ENCODE results near the gene SORBS2.
"Not testable (repeated sequence)": the region's sequence is repeated elsewhere in the genome, so short reads cannot be mapped to it uniquely, and the experiment has no call there.

Gene SORBS2

GRCh38 chr4:185576962-185577950 is 234.7 kb downstream of the SORBS2 start:
- DNase-seq: no peak

GRCh38 chr4:185576314-185576961 is 235.6 kb downstream of the SORBS2 start:
- DNase-seq: no peak

- peak; percentile 83 for DNase-seq
Observed at GRCh38 chr4:185573651-185574199, 238.3 kb downstream of the SORBS2 start.

GRCh38 chr4:185570727-185571126 is 241.3 kb downstream of the SORBS2 start:
- no peak for DNase-seq

- DNase-seq: peak; percentile 21
Observed at GRCh38 chr4:185567381-185568376, 244.3 kb downstream of the SORBS2 start.

GRCh38 chr4:185566972-185567371 is 245.0 kb downstream of the SORBS2 start:
- peak; percentile 64 for DNase-seq

GRCh38 chr4:185566425-185566824 is 245.6 kb downstream of the SORBS2 start:
- DNase-seq: no peak

GRCh38 chr4:185565696-185566095 is 246.3 kb downstream of the SORBS2 start:
- DNase-seq: no peak

GRCh38 chr4:185564349-185564748 is 247.6 kb downstream of the SORBS2 start:
- DNase-seq: no peak

- no peak for DNase-seq
Observed at GRCh38 chr4:185562531-185562930, 249.5 kb downstream of the SORBS2 start.

- DNase-seq: no peak
Observed at GRCh38 chr4:185560316-185560715, 251.7 kb downstream of the SORBS2 start.

- DNase-seq: peak; percentile 74
Observed at GRCh38 chr4:185559915-185560281, 252.1 kb downstream of the SORBS2 start.

- DNase-seq: not testable (repeated sequence)
Observed at GRCh38 chr4:185559251-185559914, 252.6 kb downstream of the SORBS2 start.

- DNase-seq: no peak
Observed at GRCh38 chr4:185554365-185555126, 257.4 kb downstream of the SORBS2 start.

GRCh38 chr4:185552254-185552653 is 259.7 kb downstream of the SORBS2 start:
- no peak for DNase-seq

- DNase-seq: no peak
Observed at GRCh38 chr4:185550933-185551332, 261.1 kb downstream of the SORBS2 start.

- no peak for DNase-seq
Observed at GRCh38 chr4:185549095-185549639, 262.8 kb downstream of the SORBS2 start.

- DNase-seq: no peak
Observed at GRCh38 chr4:185548587-185548986, 263.4 kb downstream of the SORBS2 start.

- DNase-seq: no peak
Observed at GRCh38 chr4:185546335-185546734, 265.7 kb downstream of the SORBS2 start.

GRCh38 chr4:185542626-185543315 is 269.2 kb downstream of the SORBS2 start:
- DNase-seq: peak; percentile 17
